ENCODE data around the gene DDB1. TPM values are rescaled to one million over a fixed set of nuclear protein-coding genes. Genes with fewer than 3 reads are reported as not detected.

The DDB1 gene
- total RNA-seq, 2 donors from 2014 or later = 122 to 144 TPM

Other genes with a start within 250 kb of the DDB1 start
- 1 to 10 TPM in 1 of 2 donors, not detected in 1; 1.6 TPM for gene CD5, start 230.6 kb downstream of the DDB1 start, total RNA-seq
- gene VPS37C, start 171.7 kb downstream of the DDB1 start, total RNA-seq = 10 to 100 TPM; 23.0 to 32.7 TPM
- 1 to 10 TPM; 1.8 to 4.3 TPM for gene PGA3, start 129.6 kb downstream of the DDB1 start, total RNA-seq
- gene PGA4, start 110.8 kb downstream of the DDB1 start, total RNA-seq = 1 to 10 TPM in 1 of 2 donors, not detected in 1; 4.7 TPM
- gene PGA5, start 91.9 kb downstream of the DDB1 start, total RNA-seq = not detected
- gene VWCE, start 37.8 kb downstream of the DDB1 start, total RNA-seq = 1 to 10 TPM; 1.5 to 2.3 TPM
- 10 to 100 TPM; 22.5 to 29.2 TPM for gene TKFC, start 123 bp upstream of the DDB1 start, total RNA-seq
- 10 to 100 TPM; 37.1 to 80.8 TPM for gene CYB561A3, start 28.8 kb upstream of the DDB1 start, total RNA-seq
- 10 to 100 TPM; 49.7 to 63.5 TPM for gene TMEM138, start 29.3 kb upstream of the DDB1 start, total RNA-seq
- gene TMEM216, start 59.5 kb upstream of the DDB1 start, total RNA-seq = 10 to 100 TPM in 1 of 2 donors, 1 to 10 TPM in 1; 5.6 to 13.0 TPM
- 10 to 100 TPM; 54.3 to 69.7 TPM for gene CPSF7, start 96.9 kb upstream of the DDB1 start, total RNA-seq
- 10 to 100 TPM; 43.2 to 52.6 TPM for gene SDHAF2, start 97.0 kb upstream of the DDB1 start, total RNA-seq
- gene LRRC10B, start 175.6 kb upstream of the DDB1 start, total RNA-seq = 1 to 10 TPM; 3.0 to 4.2 TPM
- gene SYT7, start 248.0 kb upstream of the DDB1 start, total RNA-seq = 1 to 10 TPM in 1 of 2 donors, not detected in 1; 2.6 TPM

Measured in thoracic aorta (tissue), 2 donors.